Measurements from ENCODE around the gene LCN12. TPM values are rescaled to one million over a fixed set of nuclear protein-coding genes. Genes with fewer than 3 reads are reported as not detected.

LCN12 gene
- polyA plus RNA-seq, 1 of the 3 experiments (the other 2 are of a cell fraction), result 0.87 TPM

DNA sequence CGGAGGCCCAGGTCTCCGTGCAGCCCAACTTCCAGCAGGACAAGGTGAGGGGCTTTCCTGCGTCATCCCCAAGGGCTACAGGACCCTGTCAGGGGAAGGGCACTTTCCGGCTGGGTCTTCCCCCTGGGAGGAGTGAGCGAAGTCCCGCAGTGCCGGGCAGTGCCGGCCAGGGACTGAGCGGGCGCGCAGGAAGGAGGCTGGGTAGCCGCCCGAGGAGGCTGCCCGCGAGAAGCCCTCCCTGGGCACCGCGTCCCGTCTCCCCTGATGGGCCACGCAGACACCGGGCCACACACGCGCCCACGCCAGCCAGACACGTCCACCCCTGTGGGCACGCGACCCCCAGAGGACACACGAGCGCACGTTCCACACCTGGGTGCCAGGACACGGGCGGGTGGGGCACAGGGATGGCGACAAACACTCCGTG lies 25.6 kb downstream of the LCN12 start:
- no peak for TF ChIP-seq SIN3A (IDR thresholded peaks at IDR 0.05; ENCODE audit: borderline replicate concordance, low read depth, low read length)
- no peak for TF ChIP-seq ELF1 (IDR thresholded peaks at IDR 0.05)
- TF ChIP-seq, protein P1, sequence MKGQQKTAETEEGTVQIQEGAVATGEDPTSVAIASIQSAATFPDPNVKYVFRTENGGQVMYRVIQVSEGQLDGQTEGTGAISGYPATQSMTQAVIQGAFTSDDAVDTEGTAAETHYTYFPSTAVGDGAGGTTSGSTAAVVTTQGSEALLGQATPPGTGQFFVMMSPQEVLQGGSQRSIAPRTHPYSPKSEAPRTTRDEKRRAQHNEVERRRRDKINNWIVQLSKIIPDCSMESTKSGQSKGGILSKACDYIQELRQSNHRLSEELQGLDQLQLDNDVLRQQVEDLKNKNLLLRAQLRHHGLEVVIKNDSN (IDR thresholded peaks at IDR 0.05; ENCODE audit: borderline replicate concordance, low read depth), result no peak
- no peak for TF ChIP-seq TAF1 (IDR thresholded peaks at IDR 0.05; ENCODE audit: borderline replicate concordance, low read depth, low read length)
- TF ChIP-seq TCF12 (IDR thresholded peaks at IDR 0.05), result no peak
- peaks cover 4% of the 10 kb centered on the region for H3F3A ChIP-seq (replicated peaks; ENCODE audit: insufficient read depth)
- no peak overlapping the region for H3K9ac ChIP-seq
- ChIA-PET POLR2A (interaction anchor here (1.0 kb wide), 1 partner anchor 25 kb away, joined by 4 read pairs; the partner anchor contains the start of gene LCN12), CTCF (interaction anchor here (1.0 to 1.8 kb wide), 4 partner anchors 13 to 51 kb away, joined by 3 to 9 read pairs (median 4); partner anchors contain the start of gene ABCA2)
- no peaks in the 10 kb centered on the region for H3K36me3 ChIP-seq (replicated peaks in 1 of 2; ENCODE audit: control insufficient read depth in 1 of 2, insufficient read depth in 2 of 2, low read length in 1 of 2)
- no peaks in the 10 kb centered on the region for H4K20me1 ChIP-seq (ENCODE audit: insufficient read depth)
- no peak for DNase-seq
- H3K27me3 ChIP-seq (ENCODE audit: insufficient read depth), result no peaks in the 10 kb centered on the region
- H2AFZ ChIP-seq (ENCODE audit: low read depth), result peak overlapping the region; percentile 70; the same call in 1 of the 2 replicates
- H3K27ac ChIP-seq (ENCODE audit: low read depth in 2 of 2, low read length in 1 of 2), result no peak overlapping the region; a peak in 1 of 4 replicates
- peak overlapping the region; percentile 43 to 47; a peak in 3 of 4 replicates for H3K4me3 ChIP-seq (ENCODE audit: low read depth in 2 of 2, low read length in 1 of 2)
- H3K79me2 ChIP-seq (ENCODE audit: insufficient read depth), result no peaks in the 10 kb centered on the region
- 82% methylated on average over 13 of the region's 33 CpGs for WGBS (ENCODE audit: low lambda C conversion rate)
- peaks cover 0 to 23% of the 10 kb centered on the region in 2 experiments; a peak in 1 of 4 replicates for H3K4me1 ChIP-seq (ENCODE audit: control insufficient read depth in 1 of 2, insufficient read depth in 2 of 2, low read depth in 1 of 2, low read length in 1 of 2)
- H3K9me3 ChIP-seq, result no peaks in the 10 kb centered on the region
- H3K9me2 ChIP-seq, result no peaks in the 10 kb centered on the region
- peak overlapping the region; percentile 71; the same call in 1 of the 2 replicates for H3K4me2 ChIP-seq

DNA sequence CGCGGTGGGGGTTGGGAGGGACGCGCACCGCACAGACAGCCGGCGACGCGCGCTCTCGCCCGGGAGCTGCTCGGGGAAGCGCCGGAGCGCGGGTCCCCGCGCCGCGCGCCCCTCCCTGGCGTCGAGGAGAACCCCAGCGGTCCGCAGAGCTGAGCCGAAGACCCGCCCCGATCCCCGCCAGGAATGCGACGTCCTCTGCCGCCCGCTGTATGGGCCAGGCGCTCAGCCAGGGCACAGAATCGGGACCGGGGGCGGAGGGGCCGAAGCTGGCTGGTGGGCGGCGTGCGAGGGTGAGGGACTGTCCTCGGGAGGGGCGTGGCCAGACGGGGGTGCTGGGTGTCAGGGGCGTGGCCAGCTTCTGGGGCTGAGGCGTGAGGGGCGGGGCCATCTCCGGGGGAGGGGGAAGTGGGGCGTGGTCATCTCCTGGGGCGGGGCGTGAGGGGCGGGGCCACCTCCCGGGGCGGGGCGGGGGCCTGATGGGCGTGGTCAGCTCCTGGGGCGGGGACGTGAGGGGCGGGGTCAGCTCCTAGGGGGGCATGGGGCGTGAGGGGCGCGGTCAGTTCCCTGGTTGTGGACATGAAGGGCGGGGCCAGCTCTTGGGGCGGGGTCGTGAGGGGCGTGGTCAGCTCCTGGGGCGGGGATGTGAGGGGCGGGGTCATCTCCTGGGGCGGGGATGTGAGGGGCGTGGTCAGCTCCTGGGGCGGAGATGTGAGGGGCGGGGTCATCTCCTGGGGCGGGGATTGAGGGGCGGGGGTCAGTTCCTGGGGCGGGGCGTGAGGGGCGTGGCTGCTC lies 26.2 kb downstream of the LCN12 start:
- 5% methylated on average over 16 of the region's 78 CpGs for WGBS (ENCODE audit: low lambda C conversion rate)
- peak overlapping the region; percentile 71; the same call in 1 of the 2 replicates for H3K4me2 ChIP-seq
- H3K9me2 ChIP-seq, result no peaks in the 10 kb centered on the region
- peaks cover 4% of the 10 kb centered on the region for H3F3A ChIP-seq (replicated peaks; ENCODE audit: insufficient read depth)
- H3K27ac ChIP-seq (ENCODE audit: low read depth in 2 of 2, low read length in 1 of 2), result no peak overlapping the region; a peak in 1 of 4 replicates
- H3K9me3 ChIP-seq, result no peaks in the 10 kb centered on the region
- CTCF ChIA-PET, result interaction anchor here (1.0 to 1.8 kb wide), 5 partner anchors 13 to 56 kb away, joined by 3 to 9 read pairs (median 4); partner anchors contain the start of gene ABCA2
- TF ChIP-seq GATA2 (CRISPR knock-in tag; IDR thresholded peaks at IDR 0.05), result no peak
- TF ChIP-seq, protein P2, sequence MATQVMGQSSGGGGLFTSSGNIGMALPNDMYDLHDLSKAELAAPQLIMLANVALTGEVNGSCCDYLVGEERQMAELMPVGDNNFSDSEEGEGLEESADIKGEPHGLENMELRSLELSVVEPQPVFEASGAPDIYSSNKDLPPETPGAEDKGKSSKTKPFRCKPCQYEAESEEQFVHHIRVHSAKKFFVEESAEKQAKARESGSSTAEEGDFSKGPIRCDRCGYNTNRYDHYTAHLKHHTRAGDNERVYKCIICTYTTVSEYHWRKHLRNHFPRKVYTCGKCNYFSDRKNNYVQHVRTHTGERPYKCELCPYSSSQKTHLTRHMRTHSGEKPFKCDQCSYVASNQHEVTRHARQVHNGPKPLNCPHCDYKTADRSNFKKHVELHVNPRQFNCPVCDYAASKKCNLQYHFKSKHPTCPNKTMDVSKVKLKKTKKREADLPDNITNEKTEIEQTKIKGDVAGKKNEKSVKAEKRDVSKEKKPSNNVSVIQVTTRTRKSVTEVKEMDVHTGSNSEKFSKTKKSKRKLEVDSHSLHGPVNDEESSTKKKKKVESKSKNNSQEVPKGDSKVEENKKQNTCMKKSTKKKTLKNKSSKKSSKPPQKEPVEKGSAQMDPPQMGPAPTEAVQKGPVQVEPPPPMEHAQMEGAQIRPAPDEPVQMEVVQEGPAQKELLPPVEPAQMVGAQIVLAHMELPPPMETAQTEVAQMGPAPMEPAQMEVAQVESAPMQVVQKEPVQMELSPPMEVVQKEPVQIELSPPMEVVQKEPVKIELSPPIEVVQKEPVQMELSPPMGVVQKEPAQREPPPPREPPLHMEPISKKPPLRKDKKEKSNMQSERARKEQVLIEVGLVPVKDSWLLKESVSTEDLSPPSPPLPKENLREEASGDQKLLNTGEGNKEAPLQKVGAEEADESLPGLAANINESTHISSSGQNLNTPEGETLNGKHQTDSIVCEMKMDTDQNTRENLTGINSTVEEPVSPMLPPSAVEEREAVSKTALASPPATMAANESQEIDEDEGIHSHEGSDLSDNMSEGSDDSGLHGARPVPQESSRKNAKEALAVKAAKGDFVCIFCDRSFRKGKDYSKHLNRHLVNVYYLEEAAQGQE (IDR thresholded peaks at IDR 0.05; ENCODE audit: low read depth, low read length), result no peak
- no peak for TF ChIP-seq CHD2 (IDR thresholded peaks at IDR 0.05; ENCODE audit: low read length, partially characterized antibody)
- no peak for TF ChIP-seq EZH2phosphoT487 (IDR thresholded peaks at IDR 0.05; ENCODE audit: borderline replicate concordance, low read depth)
- no peak for TF ChIP-seq TCF12 (IDR thresholded peaks at IDR 0.05)
- TF ChIP-seq MEF2A (IDR thresholded peaks at IDR 0.05; ENCODE audit: borderline replicate concordance, low read depth), result no peak
- no peak for TF ChIP-seq SIN3A (IDR thresholded peaks at IDR 0.05; ENCODE audit: borderline replicate concordance, low read depth, low read length)
- TF ChIP-seq, protein P3, sequence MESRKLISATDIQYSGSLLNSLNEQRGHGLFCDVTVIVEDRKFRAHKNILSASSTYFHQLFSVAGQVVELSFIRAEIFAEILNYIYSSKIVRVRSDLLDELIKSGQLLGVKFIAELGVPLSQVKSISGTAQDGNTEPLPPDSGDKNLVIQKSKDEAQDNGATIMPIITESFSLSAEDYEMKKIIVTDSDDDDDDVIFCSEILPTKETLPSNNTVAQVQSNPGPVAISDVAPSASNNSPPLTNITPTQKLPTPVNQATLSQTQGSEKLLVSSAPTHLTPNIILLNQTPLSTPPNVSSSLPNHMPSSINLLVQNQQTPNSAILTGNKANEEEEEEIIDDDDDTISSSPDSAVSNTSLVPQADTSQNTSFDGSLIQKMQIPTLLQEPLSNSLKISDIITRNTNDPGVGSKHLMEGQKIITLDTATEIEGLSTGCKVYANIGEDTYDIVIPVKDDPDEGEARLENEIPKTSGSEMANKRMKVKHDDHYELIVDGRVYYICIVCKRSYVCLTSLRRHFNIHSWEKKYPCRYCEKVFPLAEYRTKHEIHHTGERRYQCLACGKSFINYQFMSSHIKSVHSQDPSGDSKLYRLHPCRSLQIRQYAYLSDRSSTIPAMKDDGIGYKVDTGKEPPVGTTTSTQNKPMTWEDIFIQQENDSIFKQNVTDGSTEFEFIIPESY (IDR thresholded peaks at IDR 0.05; ENCODE audit: borderline replicate concordance, low read depth), result no peak
- no peak for TF ChIP-seq TEAD4 (IDR thresholded peaks at IDR 0.05; ENCODE audit: borderline replicate concordance, insufficient read depth)
- H3K36me3 ChIP-seq (replicated peaks in 1 of 2; ENCODE audit: control insufficient read depth in 1 of 2, insufficient read depth in 2 of 2, low read length in 1 of 2), result no peaks in the 10 kb centered on the region
- peak overlapping the region; percentile 70; the same call in 1 of the 2 replicates for H2AFZ ChIP-seq (ENCODE audit: low read depth)
- no peaks in the 10 kb centered on the region for H4K20me1 ChIP-seq (ENCODE audit: insufficient read depth)
- no peak overlapping the region for H3K9ac ChIP-seq
- peak; percentile 99 for DNase-seq
- H3K4me3 ChIP-seq (ENCODE audit: low read depth in 2 of 2, low read length in 1 of 2), result peak overlapping the region; percentile 43 to 47
- POLR2A ChIA-PET, result interaction anchor here (0.6 kb wide), 1 partner anchor 49 kb away, joined by 3 read pairs; no protein-coding TSS in a partner anchor
- no peaks in the 10 kb centered on the region for H3K27me3 ChIP-seq (ENCODE audit: insufficient read depth)
- peaks cover 0 to 23% of the 10 kb centered on the region in 2 experiments; a peak in 1 of 4 replicates for H3K4me1 ChIP-seq (ENCODE audit: control insufficient read depth in 1 of 2, insufficient read depth in 2 of 2, low read depth in 1 of 2, low read length in 1 of 2)
- no peaks in the 10 kb centered on the region for H3K79me2 ChIP-seq (ENCODE audit: insufficient read depth)

All from SK-N-SH (cell line).